Femur (tissue), 1 donor: Measurements from ENCODE around the gene FAM204A.

Source experiments
- DNase-seq: peaks from one replicate; pipeline ENCODE4 v3.0.0-alpha.2; 2017

The FAM204A gene

DNA sequence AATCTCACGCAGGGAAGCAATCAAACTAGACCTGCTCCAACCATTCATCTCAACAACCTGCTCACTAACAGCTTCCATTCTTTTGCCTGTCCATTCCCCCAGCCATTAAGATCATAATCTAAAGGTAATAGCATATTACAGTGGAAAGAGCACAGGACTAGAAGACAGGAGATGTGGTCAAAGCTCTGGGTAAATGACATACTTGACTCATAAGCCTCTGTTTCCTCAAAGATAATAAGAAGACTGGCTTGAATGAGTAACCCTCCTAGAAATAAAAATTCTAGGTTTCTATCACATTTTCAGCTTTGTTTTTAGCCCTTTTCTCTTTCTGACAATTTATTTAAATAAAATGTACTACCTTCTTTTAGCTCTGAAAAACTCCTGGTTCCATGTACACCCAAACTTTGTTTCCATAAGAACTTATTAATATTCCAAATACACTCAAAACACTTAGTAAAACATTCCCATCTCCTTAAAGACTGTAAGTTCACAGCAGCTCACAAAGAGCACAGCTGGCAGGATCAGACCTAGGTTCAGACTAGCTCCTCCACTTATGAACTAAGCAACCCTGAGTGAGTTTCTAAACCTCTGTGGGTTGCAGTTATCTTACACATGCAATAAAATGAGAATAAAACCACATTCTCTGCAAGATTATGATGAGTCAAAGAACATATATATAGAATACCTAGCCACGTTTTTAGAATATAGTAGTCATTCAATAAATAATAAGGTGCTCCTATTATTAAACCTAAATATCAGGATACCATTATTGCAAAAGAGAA, 11.6 kb downstream of the FAM204A start:
- no peak for DNase-seq

DNA sequence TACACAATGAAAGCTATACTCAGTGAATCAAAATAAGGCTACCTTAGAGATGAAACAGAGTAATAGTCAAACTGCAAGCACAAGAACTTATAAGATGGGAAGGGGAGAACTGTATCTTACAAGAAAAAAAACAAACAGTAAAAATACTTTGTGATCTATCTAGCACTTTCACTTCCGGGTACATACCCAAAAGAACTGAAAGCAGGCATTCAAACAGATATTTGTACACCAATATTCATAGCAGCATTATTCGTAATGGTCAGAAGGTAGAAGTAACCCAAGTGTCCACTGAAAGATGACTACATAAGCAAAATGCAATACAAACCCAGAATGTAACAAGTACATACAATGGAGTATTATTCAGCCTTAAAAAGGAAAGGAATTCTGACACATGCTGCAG, 18.0 kb downstream of the FAM204A start:
- DNase-seq: no peak

DNA sequence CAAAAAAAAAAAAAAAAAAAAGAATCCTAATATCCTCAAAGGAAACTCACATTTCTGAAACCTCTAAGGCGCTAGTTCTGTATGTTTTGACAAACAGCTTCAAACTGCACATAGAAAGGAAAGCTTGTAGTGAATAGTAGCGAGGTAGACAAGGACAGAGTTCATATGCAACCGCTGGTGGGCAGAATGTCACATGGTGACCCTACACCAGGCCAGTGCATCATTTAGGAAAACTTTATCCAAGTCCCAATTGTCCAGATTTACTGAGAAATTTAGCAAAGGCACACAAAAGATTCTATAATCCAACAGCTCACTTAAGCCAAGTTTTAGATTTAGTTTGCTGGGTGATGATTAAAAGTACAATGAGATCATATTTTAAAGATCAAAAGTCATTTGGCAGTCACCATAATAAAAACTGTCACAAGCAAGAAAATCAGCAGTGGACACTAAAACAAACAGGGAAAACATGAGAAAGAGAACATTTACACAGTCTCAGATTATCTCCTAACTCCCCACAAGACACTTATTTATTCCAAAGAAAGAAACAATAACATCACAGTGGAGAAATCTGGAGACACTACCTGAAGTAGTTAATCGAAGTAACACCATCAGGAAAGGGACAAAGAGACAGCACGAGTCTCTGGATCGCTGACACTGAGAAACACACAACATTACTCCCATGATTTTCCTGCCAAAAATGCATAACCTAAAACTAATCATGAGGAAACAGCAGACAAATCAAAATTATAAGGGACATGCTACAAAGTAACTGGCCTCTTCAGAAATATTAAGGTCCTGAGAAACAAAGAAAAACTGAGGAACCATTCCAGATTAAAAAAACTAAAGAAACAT, 20.2 kb downstream of the FAM204A start:
- no peak for DNase-seq

DNA sequence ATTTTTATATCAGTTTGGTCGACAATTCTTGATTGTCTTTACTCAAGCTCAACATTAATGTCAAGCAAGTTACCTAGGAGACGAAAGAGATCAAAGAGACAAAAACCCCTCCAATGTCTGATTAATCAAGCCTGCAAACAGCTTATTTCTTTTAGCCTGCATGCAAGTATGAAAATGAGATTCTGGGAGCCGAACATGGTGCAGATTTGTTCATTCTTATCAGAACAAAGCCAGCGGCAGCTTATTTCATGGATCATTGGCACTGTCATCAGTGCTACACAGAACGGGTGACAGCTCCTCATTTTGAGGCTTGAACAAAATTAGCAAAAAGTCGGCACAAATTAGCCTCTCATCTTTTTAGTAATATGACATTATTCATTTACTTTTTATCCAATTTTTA, 26.5 kb downstream of the FAM204A start:
- DNase-seq: no peak

DNA sequence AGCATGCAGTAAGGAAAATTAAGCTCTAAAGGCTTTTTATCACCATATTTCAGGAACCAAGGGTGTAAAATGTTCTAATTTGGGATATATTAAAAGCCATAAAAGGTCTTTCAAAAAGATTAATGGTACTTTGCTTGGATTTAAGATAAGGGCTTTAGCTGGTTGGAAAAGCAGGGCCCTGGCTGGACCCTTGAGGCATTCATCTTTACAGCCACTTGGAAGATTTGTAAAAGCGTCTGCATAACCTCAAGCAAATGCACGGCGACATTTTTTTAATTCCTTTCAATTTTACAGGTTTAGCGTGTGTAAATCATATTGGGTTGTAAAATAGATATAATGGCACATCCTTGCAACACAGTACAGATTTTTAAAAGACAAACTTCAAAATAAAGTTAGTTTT, 27.2 kb downstream of the FAM204A start:
- no peak for DNase-seq

GRCh38 chr10:118311505-118311904, 30.6 kb downstream of the FAM204A start:
- no peak for DNase-seq

DNA sequence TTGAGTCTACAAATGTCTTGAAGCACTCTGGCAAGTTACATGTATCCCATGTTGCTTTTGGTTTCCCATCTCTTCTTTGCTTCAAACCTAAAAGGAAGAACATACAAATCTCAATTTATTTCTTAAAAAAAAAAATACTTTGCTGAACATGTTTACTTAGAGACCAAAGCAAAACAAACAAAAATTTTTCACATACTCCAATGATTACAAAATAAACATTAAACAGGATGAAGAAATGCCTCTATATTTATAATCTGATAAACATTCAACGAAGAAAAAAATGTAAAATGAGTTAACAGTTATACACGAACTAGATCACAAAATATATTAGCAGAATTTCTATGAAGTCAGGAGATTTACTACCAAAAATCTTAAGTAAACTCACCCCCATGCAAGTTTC, 31.3 kb downstream of the FAM204A start:
- DNase-seq: no peak

GRCh38 chr10:118309911-118310310, 32.2 kb downstream of the FAM204A start:
- no peak for DNase-seq

DNA sequence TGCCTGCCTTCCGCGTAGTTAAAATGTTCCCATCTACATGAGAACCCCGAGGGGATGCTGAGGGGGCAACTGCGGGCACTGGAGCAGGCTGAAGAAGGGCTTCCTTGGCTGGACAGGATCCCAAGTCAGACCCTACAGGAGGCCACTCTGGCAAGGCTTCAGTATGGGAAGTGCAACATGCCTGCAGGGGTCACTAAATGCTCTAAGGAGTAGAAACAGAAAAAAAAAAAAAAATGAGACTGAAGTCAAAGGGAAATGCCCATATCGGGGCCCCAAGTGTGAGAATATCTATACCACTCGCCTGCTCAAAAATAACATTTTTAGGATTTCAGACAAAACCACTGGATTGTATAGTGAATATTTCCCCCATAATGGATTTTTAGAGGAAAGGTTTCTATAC, 33.5 kb downstream of the FAM204A start:
- DNase-seq: no peak

DNA sequence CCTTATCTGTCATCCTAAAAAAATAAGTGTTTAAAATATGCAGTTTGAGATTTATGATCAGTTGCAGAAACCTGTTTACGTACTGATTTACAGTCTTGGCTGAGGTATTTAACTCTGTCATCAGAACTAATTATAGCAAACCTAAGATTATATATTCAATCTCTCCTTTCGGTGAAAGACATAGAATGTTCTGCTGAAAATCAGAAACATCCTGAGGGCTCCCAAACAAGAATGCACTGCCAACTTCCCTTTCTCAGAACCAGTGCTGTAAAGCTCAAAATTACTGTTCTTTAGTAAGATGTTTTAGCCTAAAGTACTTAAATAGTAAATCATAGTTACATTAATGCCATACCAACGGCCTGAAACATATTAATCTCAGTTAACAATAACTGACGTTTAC, 34.3 kb downstream of the FAM204A start:
- no peak for DNase-seq

- no peak for DNase-seq
These were observed 34.9 kb downstream of the FAM204A start for GRCh38 chr10:118307220-118307619.

- DNase-seq: no peak
These were observed 36.4 kb downstream of the FAM204A start for GRCh38 chr10:118305730-118306129.

GRCh38 chr10:118304521-118304920, 37.6 kb downstream of the FAM204A start:
- no peak for DNase-seq

- no peak for DNase-seq
These were observed 40.9 kb downstream of the FAM204A start for GRCh38 chr10:118301211-118301610.

DNA sequence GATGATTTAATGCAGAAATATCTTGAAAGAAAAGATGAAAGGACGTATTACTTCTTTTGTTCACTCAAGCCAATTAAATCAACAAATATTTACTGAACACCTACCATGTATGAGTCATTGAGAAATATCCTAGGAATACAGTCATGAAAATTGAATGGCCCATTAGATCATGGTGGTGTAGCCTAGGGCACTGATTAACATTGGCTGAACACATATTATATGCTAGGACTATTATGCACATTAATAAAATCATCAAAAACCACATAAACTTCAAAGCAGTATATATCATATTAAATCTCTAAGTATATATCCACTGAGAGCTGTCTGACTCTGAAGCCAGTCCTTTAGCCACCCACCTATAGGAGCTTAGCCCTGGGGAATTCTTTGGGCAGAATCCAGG, 41.8 kb downstream of the FAM204A start:
- no peak for DNase-seq

GRCh38 chr10:118298787-118299186, 43.3 kb downstream of the FAM204A start:
- no peak for DNase-seq

GRCh38 chr10:118291122-118291521, 51.0 kb downstream of the FAM204A start:
- DNase-seq: no peak

- DNase-seq: no peak
These were observed 51.6 kb downstream of the FAM204A start for GRCh38 chr10:118290471-118290995.

DNA sequence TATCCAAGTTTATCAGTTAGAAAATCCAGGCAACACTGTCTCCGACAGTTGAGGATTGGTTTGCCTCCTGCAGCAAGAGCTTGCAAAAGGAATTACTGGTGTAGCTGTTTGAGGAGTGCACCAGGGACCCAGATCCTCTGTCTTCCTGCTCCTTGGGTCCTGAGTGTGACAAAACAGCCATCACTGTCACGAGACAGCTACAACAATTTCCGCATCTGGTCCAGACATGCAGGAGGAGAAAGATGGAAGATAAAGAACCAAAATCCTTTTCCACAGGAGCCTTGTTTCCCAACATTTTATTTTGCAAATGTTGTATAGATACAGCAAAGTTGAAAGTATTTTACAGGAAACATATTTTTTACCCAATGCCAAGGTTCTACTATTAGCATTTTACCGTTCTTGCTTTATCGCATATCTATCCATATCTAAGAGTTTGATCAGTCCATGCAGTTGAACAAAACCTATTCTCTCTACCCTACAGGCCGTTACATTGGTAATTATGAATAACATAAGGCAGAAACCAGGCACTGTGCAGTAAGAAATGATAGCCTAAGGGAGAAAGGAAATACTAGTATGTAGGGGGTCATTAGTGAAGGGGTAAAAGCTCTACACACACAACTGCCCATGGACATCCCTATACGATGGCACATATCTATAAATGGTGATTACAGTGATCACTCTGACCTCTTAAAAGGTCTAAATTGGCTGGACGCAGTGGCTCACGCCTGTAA, 54.9 kb downstream of the FAM204A start:
- DNase-seq: no peak

- no peak for DNase-seq
These were observed 55.9 kb downstream of the FAM204A start for GRCh38 chr10:118286051-118286838.

- DNase-seq: no peak
These were observed 59.5 kb downstream of the FAM204A start for GRCh38 chr10:118282670-118283069.

DNA sequence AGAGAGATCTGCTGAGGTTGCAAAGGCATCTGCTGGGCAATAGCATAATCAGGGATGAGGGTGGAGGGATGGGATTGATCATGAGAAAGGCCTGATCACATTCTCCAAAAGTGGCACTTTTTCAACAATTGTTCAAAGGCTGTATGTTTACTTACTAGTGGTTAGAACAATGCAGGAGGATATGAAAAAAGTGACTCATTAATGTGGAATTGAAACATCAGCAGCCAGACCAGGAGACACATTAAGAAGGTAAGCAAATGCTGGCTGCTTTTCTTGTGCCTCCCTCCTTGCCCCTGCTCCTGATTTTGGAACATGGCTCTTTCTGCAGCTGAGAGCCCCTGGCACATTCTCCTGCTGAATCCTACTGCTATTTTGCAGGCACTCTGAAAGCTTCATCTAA, 63.5 kb downstream of the FAM204A start:
- DNase-seq: no peak
